Vagina (tissue), 2 donors: ENCODE data around the gene COX6B1. TPM values are rescaled to one million over a fixed set of nuclear protein-coding genes. Genes with fewer than 3 reads are reported as not detected.
A peak's percentile ranks its signal among the peaks of the same experiment; 100 is the strongest.
"Not testable (repeated sequence)": the region's sequence is repeated elsewhere in the genome, so short reads cannot be mapped to it uniquely, and the experiment has no call there.

Source experiments
- DNase-seq, 2 donors: peaks; one replicate each; pipeline ENCODE4 v3.0.0-alpha.2; 2017; ENCODE audit errors: extremely low spot score in 2 of 2
- H3K27ac ChIP-seq: fragments of 200-600 bp; sonication (generic); one replicate; pipeline ENCODE4 v1.5.1; 2019
- H3K27me3 ChIP-seq: fragments of 200-600 bp; sonication (generic); one replicate; pipeline ENCODE4 v1.5.1; 2019
- H3K36me3 ChIP-seq, 2 donors: fragments of 200-600 bp; sonication (generic); one replicate each; pipeline ENCODE4 v1.5.1; 2017 to 2019
- H3K4me1 ChIP-seq: fragments of 200-600 bp; sonication (generic); one replicate; pipeline ENCODE4 v1.5.1; 2019
- H3K4me3 ChIP-seq, 2 donors: fragments of 200-600 bp; sonication (generic); 1 replicate in 1 of 2; 2 replicates in 1 of 2; pipeline ENCODE4 v1.5.1; 2016 to 2019
- H3K9me3 ChIP-seq: fragments of 200-600 bp; sonication (generic); one replicate; pipeline ENCODE4 v1.5.1; 2019
- POLR2A ChIP-seq, 2 donors: fragments of 450-650 bp; IDR thresholded peaks; one replicate each; pipeline ENCODE4 v1.6.1; 2017; ENCODE audit warnings: antibody characterized with exemption in 2 of 2, mild to moderate bottlenecking in 2 of 2, moderate library complexity in 2 of 2
- POLR2AphosphoS5 ChIP-seq, 2 donors: sonication (generic); formaldehyde crosslinking; IDR thresholded peaks; one replicate each; pipeline ENCODE4 v1.9.0; 2017; ENCODE audit warnings: antibody characterized with exemption in 2 of 2, mild to moderate bottlenecking in 2 of 2, low read depth in 1 of 2; ENCODE audit not compliant: insufficient read depth in 1 of 2
- intact Hi-C: fragments of 100-400 bp; cut with DNase I; formaldehyde crosslinking; loops from one replicate; pipeline ENCODE4 v1.15.1; 2023
- total RNA-seq: library from RNA; depleted of rRNA; stranded (reverse); fragments of >200 nt; gene quantifications from one replicate; pipeline ENCODE4 v1.2.3, GENCODE V29; 2016
- TF ChIP-seq, protein P1 (sequence below), 3 experiments: fragments of 450-650 bp in 2 of 3; fragments of 200-600 bp in 1 of 3; sonication (generic) in 1 of 3; IDR thresholded peaks; one replicate each; pipeline ENCODE4 v1.5.1; 2017 to 2019; ENCODE audit warnings: antibody characterized with exemption in 3 of 3, mild to moderate bottlenecking in 2 of 3, moderate library complexity in 2 of 3

The COX6B1 gene
- total RNA-seq, 1 donor from 2014 or later = 265 TPM

- no peak for DNase-seq
- H3K27me3 ChIP-seq = no peaks in the 10 kb centered on the region
- no peak overlapping the region for H3K4me3 ChIP-seq
- no peaks in the 10 kb centered on the region for H3K4me1 ChIP-seq
- intact Hi-C loops = no loop called here
- H3K9me3 ChIP-seq = no peaks in the 10 kb centered on the region
- no peak overlapping the region for H3K27ac ChIP-seq
- TF ChIP-seq POLR2AphosphoS5 (IDR thresholded peaks at IDR 0.05; ENCODE audit: insufficient read depth in 1 of 2, low read depth in 1 of 2) = no peak
- TF ChIP-seq POLR2A (IDR thresholded peaks at IDR 0.05) = no peak
- TF ChIP-seq, protein P1, sequence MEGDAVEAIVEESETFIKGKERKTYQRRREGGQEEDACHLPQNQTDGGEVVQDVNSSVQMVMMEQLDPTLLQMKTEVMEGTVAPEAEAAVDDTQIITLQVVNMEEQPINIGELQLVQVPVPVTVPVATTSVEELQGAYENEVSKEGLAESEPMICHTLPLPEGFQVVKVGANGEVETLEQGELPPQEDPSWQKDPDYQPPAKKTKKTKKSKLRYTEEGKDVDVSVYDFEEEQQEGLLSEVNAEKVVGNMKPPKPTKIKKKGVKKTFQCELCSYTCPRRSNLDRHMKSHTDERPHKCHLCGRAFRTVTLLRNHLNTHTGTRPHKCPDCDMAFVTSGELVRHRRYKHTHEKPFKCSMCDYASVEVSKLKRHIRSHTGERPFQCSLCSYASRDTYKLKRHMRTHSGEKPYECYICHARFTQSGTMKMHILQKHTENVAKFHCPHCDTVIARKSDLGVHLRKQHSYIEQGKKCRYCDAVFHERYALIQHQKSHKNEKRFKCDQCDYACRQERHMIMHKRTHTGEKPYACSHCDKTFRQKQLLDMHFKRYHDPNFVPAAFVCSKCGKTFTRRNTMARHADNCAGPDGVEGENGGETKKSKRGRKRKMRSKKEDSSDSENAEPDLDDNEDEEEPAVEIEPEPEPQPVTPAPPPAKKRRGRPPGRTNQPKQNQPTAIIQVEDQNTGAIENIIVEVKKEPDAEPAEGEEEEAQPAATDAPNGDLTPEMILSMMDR (IDR thresholded peaks at IDR 0.05) = no peak
- no peaks in the 10 kb centered on the region for H3K36me3 ChIP-seq
Observed at GRCh38 chr19:35670686-35671085, 22.6 kb downstream of the COX6B1 start.

DNA sequence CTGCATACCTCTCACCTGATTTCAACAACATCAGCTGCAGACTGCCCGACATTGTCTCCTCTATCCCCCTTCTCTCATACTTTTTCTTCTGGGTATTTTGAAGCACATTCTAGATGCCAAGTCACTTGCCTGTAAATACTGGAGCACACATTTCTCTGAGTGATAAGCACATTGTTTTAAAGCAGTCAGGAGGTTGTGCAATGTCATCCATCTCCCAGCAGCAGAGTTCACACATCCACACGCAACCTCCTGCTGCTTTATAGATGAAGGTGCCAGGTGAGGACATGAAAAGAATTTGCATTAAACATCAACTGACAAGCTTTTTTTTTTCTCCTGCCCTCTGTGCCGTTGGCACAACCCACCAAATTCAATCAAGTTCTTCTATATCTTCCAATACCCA, 23.7 kb downstream of the COX6B1 start:
- Histone ChIP-seq H3K4me1 (no peaks in the 10 kb centered on the region), H3K4me3 (no peak overlapping the region), H3K27me3 (no peaks in the 10 kb centered on the region), H3K36me3 (no peaks in the 10 kb centered on the region), H3K9me3 (no peaks in the 10 kb centered on the region), H3K27ac (no peak overlapping the region)
- no peak for TF ChIP-seq POLR2A (IDR thresholded peaks at IDR 0.05)
- TF ChIP-seq, protein P1 (IDR thresholded peaks at IDR 0.05) = no peak
- no peak for TF ChIP-seq POLR2AphosphoS5 (IDR thresholded peaks at IDR 0.05; ENCODE audit: insufficient read depth in 1 of 2, low read depth in 1 of 2)
- intact Hi-C loops = no loop called here
- DNase-seq = no peak

- H3K36me3 ChIP-seq = no peaks in the 10 kb centered on the region
- no peak for DNase-seq
- no peaks in the 10 kb centered on the region for H3K4me1 ChIP-seq
- H3K27me3 ChIP-seq = no peaks in the 10 kb centered on the region
- H3K27ac ChIP-seq = no peak overlapping the region
- TF ChIP-seq, protein P1 (IDR thresholded peaks at IDR 0.05) = no peak
- TF ChIP-seq POLR2AphosphoS5 (IDR thresholded peaks at IDR 0.05; ENCODE audit: insufficient read depth in 1 of 2, low read depth in 1 of 2) (no peak), POLR2A (IDR thresholded peaks at IDR 0.05) (no peak)
- no peaks in the 10 kb centered on the region for H3K9me3 ChIP-seq
- H3K4me3 ChIP-seq = peak overlapping the region; percentile 14
- intact Hi-C loops = no loop called here
Observed at GRCh38 chr19:35673121-35673804, 25.1 kb downstream of the COX6B1 start.

- TF ChIP-seq, protein P1 (IDR thresholded peaks at IDR 0.05) = no peak
- TF ChIP-seq POLR2AphosphoS5 (IDR thresholded peaks at IDR 0.05; ENCODE audit: insufficient read depth in 1 of 2, low read depth in 1 of 2) (no peak), POLR2A (IDR thresholded peaks at IDR 0.05) (no peak)
- H3K27ac ChIP-seq = no peak overlapping the region
- intact Hi-C loops = no loop called here
- H3K9me3 ChIP-seq = no peaks in the 10 kb centered on the region
- no peaks in the 10 kb centered on the region for H3K27me3 ChIP-seq
- H3K4me1 ChIP-seq = no peaks in the 10 kb centered on the region
- no peak for DNase-seq
- no peak overlapping the region for H3K4me3 ChIP-seq
- H3K36me3 ChIP-seq = no peaks in the 10 kb centered on the region
Observed at GRCh38 chr19:35675589-35676140, 27.5 kb downstream of the COX6B1 start.

- Histone ChIP-seq H3K9me3 (no peaks in the 10 kb centered on the region), H3K4me3 (no peak overlapping the region), H3K27ac (no peak overlapping the region), H3K36me3 (no peaks in the 10 kb centered on the region), H3K27me3 (no peaks in the 10 kb centered on the region), H3K4me1 (no peaks in the 10 kb centered on the region)
- no peak for DNase-seq
- intact Hi-C loops = no loop called here
- TF ChIP-seq, protein P1 (IDR thresholded peaks at IDR 0.05) = no peak
- no peak for TF ChIP-seq POLR2A (IDR thresholded peaks at IDR 0.05)
- no peak for TF ChIP-seq POLR2AphosphoS5 (IDR thresholded peaks at IDR 0.05; ENCODE audit: insufficient read depth in 1 of 2, low read depth in 1 of 2)
Observed at GRCh38 chr19:35689836-35690235, 41.7 kb downstream of the COX6B1 start.

- DNase-seq, H3K4me1 ChIP-seq, H3K27ac ChIP-seq, H3K4me3 ChIP-seq, H3K27me3 ChIP-seq, intact Hi-C loops, H3K9me3 ChIP-seq, H3K36me3 ChIP-seq: not testable (repeated sequence)
Observed at GRCh38 chr19:35691106-35691505, 43.0 kb downstream of the COX6B1 start.
